SK-N-MC (cell line): Measurements from ENCODE around the gene KLRB1.

Experiments used
- EZH2 ChIP-seq: fragments of 200-600 bp; sonication (generic); IDR thresholded peaks from one replicate; pipeline ENCODE4 v1.6.1; 2017; ENCODE audit warnings: antibody characterized with exemption
- FOXP2 ChIP-seq: optimal IDR thresholded peaks from 2 replicates; pipeline ENCODE3; 2011; ENCODE audit warnings: mild to moderate bottlenecking, moderate library complexity; ENCODE audit not compliant: insufficient read depth; ENCODE audit errors: extremely low read length, control extremely low read depth
- POLR2AphosphoS5 ChIP-seq: IDR thresholded peaks from 2 replicates; pipeline ENCODE4 v1.6.1; 2012; ENCODE audit warnings: mild to moderate bottlenecking, low read depth, low read length, borderline replicate concordance

- TF ChIP-seq POLR2AphosphoS5: no peak
- no peak for TF ChIP-seq EZH2
- TF ChIP-seq FOXP2: no peak
Observed at GRCh38 chr12:9632766-9633165, 25.1 kb upstream of the KLRB1 start.
